ENCODE results near the gene NSD1.

Gene NSD1

DNA sequence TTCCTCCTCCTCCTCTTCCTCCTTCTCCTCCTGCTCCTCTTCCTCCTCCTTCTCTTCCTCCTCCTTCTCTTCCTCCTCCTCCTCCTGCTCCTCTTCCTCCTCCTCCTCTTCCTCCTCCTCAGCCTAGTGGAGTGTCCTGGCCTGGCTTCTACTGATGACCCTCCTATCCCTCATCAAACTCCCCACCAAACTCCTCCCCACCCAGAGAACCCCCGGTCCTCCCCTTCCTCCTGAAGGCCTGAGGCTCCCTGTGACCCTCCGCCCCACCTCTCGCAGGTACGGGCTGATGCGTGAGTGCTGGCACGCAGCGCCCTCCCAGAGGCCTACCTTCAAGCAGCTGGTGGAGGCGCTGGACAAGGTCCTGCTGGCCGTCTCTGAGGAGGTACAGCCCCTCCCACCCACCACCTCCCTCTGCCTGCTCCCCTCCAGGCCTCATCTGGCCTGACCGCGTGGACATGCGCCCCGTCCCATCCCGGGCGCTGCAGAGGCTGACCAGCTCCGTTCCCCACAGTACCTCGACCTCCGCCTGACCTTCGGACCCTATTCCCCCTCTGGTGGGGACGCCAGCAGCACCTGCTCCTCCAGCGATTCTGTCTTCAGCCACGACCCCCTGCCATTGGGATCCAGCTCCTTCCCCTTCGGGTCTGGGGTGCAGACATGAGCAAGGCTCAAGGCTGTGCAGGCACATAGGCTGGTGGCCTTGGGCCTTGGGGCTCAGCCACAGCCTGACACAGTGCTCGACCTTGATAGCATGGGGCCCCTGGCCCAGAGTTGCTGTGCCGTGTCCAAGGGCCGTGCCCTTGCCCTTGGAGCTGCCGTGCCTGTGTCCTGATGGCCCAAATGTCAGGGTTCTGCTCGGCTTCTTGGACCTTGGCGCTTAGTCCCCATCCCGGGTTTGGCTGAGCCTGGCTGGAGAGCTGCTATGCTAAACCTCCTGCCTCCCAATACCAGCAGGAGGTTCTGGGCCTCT, 36.3 kb upstream of the NSD1 start:
- DNase-seq, result no peak

- no peak for DNase-seq
These were observed 35.5 kb upstream of the NSD1 start for GRCh38 chr5:177098120-177098469.

DNA sequence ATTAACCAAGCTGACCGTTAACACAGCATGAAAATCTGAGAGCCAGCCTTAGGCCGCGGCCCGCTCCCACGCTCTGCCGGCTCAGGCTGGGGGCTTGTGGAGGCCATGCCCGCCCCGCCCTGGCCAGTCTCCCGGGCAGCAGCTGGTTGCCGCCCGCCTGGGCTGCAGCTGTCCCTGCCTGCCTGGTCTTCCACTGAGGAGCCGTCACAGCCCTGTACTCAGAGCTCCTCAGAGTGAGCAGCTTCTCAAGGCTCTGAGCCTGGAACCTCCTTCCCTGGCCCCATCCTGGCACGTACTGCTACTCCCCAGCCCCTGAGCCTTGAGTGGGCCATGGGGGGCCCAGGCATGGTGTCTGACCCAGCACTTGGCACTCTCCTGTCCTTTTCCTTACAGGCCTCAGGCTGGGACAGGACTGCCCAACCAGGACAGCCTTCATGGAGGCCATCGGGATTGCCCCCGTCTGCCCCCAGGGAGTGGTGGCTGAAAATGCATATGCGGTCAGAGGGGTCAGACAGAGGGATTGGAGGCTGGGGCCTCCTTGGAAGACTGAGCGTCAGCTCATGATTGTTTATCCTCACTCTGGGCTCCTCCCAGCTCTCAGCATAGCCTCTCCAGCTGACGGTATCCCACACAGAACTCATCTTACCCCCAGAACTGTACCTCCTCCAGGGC, 35.0 kb upstream of the NSD1 start:
- DNase-seq, result no peak

DNA sequence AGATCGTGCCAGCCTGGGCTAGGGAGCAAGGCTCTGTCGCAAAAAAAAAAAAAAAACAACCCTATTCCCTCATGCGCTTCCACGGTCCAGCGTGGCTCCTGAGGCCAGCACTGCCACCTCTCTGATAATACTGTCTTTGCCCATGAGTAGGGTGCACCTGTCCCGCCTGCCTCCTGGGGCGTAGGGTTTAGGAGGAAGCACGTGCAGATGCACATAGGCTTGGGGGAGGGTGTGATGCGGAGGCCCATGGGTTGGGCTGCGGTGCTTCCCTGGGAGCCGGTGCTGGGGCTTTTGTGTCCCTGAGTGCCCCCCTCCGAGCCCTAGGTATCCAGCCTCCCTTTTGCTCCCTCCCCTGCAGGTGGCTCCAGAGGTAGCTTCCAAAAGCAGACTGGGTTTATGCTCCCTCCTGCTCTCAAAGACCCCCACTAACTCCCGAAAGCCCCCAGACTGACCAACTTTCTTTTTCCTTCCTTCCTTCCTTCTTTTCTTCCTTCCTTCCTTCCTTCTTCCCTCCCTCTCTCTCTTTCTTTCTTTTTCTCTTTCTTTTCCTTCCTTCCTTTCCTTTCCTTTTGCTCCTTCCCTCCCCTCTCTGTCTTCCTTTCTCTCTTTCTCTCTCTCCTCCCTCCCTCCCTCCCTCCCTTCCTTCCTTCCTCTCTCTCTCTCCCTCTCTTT, 34.0 kb upstream of the NSD1 start:
- DNase-seq, result no peak

- DNase-seq, result no peak
These were observed 32.9 kb upstream of the NSD1 start for GRCh38 chr5:177100714-177101121.

- DNase-seq, result no peak
These were observed 29.9 kb upstream of the NSD1 start for GRCh38 chr5:177103523-177104253.

DNA sequence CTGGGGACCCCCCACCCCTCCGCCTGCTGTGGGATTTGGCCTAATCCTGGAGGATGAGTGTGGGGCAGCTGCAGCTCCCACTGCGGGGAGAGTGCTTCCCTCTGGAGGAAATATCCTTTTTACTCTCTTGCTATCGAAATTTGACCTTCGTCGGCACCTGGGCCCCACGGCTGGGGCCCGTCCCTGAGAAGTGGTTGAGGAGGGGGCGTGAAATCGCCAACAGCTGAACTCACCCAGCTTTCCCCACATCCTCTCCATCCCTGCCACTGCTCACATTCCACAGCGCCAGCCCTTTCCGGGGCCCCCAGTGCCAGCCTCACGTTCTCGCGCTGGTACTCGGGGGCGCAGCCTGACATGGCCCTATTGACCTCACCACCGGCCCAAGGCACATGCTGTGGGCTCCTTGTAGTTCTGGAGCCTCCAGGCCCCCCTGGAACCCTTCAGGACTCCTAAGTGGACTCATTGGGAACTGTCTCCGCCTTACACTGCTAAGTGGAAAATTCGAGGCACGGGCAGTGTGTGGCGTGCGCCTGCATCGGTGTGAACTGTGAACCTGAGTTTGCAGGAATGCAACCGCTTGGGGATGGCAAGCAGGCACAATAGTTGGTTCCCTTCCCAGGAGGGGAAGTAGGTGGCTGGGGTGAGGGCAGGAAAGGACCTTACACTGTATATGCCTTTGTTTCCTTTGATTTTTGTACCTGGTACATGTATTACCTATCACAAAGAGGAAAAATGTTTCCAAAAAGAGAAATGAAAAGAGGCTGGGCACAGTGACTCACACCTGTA, 27.7 kb upstream of the NSD1 start:
- no peak for DNase-seq

DNA sequence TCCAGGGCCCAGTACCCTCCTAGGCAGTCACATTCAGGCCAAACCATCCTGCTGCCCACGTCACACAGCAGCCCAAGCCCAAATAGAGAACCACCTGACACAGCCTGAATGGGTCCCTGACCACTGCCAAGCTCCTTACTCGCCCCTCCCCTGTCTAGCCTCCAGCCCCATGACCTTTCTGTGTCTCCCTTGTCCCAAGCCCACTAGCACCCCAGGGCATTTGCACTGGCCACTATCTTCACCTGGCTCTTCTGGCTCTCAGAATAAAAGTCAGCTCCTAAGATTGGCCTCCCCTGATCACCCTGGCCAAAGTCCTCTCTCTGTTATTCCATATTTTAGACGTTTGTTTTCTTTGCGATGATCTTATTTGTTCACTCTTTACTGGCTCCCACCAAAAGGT, 26.4 kb upstream of the NSD1 start:
- DNase-seq, result no peak

GRCh38 chr5:177109810-177110209, 23.8 kb upstream of the NSD1 start:
- DNase-seq, result no peak

- peak; percentile 62 for DNase-seq
These were observed 21.7 kb upstream of the NSD1 start for GRCh38 chr5:177111720-177112394.

DNA sequence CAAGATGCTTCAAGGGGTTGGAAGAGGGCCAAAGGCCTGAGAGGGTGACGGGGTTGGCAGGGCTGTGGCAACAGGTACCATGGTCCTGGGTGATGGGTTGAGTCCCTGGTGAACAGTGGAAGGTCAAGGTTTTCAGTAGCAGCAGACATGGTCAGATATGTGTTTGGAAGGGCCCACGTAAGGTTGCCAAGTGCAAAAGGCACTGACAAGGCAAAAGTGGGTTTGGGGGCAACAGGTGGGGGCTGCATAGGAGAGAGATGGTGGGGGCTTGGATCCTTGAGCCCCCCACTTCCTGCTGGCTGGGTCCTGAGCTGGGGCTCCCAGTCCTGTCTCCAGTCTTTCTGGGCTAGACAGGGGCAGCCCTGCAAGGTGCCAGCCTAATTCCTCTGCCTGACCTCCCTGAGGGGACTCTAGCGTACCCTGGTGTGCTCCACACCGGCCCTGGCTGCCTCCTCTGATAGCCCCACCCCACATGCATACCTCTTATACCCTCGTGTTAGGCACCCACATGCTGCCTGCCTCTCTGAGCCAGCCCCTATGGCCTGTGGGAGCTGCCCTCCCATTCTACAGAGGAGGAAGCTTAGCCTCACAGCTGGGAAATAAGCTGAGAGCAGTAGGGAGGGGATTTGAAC, 20.9 kb upstream of the NSD1 start:
- DNase-seq, result no peak

DNA sequence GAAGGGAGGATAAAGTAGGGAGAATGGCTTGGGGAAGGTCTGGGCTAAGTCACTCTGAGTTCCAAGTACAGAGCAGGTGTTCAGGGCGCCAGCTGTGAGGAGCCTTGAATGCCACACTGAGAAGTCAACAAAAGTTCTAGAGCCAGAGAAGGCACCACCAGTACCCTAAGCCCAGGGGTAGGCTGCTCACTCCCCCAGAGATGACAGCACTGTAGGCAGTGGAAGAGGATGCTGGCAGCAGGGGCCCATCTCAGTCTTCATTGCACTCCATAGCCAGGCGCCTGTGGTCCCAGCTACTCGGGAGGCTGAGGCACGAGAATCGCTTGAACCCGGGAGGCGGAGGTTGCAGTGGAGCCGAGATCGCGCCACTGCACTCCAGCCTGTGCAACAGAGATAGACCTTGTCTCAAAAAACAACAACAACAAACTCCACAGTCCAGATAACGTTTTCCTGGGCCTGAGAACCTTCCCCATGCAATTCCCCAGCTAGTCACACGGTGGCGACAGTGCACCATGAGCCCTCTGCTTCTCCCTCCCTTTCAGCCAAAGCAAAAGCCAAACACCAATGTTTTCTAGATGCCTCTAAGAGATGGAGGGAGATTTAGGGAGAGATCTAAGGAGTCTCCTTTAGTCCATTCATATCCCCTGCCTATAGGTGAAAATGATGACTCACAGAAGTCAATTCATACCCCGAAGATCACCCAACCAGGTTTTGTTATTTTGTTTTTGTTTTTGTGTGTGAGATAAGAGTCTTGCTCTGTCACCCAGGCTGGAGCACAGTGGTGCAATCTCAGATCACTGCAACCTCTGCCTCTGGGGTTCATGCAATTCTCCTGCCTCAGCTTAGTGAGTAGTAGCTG, 19.8 kb upstream of the NSD1 start:
- DNase-seq, result peak; percentile 79

- DNase-seq, result peak; percentile 85
These were observed 16.8 kb upstream of the NSD1 start for GRCh38 chr5:177116631-177117373.

GRCh38 chr5:177117441-177118045, 16.0 kb upstream of the NSD1 start:
- DNase-seq, result no peak

- no peak for DNase-seq
These were observed 11.0 kb upstream of the NSD1 start for GRCh38 chr5:177122566-177122965.

GRCh38 chr5:177123789-177124485, 9.6 kb upstream of the NSD1 start:
- no peak for DNase-seq

- no peak for DNase-seq
These were observed 9.0 kb upstream of the NSD1 start for GRCh38 chr5:177124486-177124991.

DNA sequence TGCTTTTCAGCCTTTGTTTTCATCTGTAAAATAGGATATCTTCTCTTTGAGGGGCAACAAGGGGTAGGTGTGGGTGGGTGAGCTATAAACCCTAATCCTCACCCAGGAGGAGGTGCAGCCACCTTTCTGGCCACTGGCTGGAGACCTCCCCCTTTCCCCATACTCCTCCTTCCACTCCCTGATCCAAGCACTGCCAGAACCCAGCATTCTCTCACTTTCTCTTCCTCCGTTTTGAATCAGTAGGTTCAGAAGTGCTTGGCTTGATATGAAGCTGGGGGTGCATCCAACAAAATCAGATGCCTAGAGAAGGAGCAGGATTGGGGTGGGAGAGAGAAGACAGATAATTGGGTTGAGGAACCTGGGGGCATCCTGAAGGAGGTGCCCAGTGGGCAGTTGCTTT, 6.8 kb upstream of the NSD1 start:
- no peak for DNase-seq
